Thoracic aorta (tissue), 2 donors: ENCODE measurements around the gene AKIRIN1. TPM values are rescaled to one million over a fixed set of nuclear protein-coding genes. Genes with fewer than 3 reads are reported as not detected.

Source experiments
- ATAC-seq: fragments of 150-250 bp; one replicate; pipeline ENCODE4 v1.8.0; 2017; ENCODE audit warnings: low read depth; ENCODE audit not compliant: insufficient number of reproducible peaks, low FRiP score
- DNase-seq: peaks from one replicate; pipeline ENCODE4 v3.0.0-alpha.2; 2020; ENCODE audit warnings: low spot score
- H3K27ac ChIP-seq, 2 donors: fragments of 200-600 bp; sonication (generic); 1 replicate in 1 of 2; 2 replicates in 1 of 2; pipeline ENCODE4 v1.5.1; 2016; ENCODE audit warnings: mild to moderate bottlenecking in 2 of 2, moderate library complexity in 2 of 2
- H3K27me3 ChIP-seq: fragments of 200-600 bp; sonication (generic); replicated peaks from 2 replicates; pipeline ENCODE4 v1.6.0; 2016; ENCODE audit warnings: mild to moderate bottlenecking; ENCODE audit not compliant: insufficient read depth
- H3K36me3 ChIP-seq: fragments of 200-600 bp; sonication (generic); one replicate; pipeline ENCODE4 v1.5.1; 2016
- H3K4me1 ChIP-seq, 2 donors: fragments of 200-600 bp; sonication (generic); 1 replicate in 1 of 2; 2 replicates in 1 of 2; pipeline versions ENCODE4 v1.5.1 to v1.6.0; 2016; ENCODE audit warnings: low read depth in 2 of 2, mild to moderate bottlenecking in 1 of 2; ENCODE audit not compliant: control insufficient read depth in 1 of 2
- H3K4me3 ChIP-seq: fragments of 200-600 bp; sonication (generic); 2 replicates; pipeline ENCODE4 v1.5.1; 2016; ENCODE audit warnings: mild to moderate bottlenecking
- H3K9me3 ChIP-seq: fragments of 200-600 bp; sonication (generic); 2 replicates; pipeline ENCODE4 v1.5.1; 2016
- CTCF ChIP-seq: fragments of 200-600 bp; sonication (generic); IDR thresholded peaks from one replicate; pipeline ENCODE4 v1.5.1; 2019; ENCODE audit warnings: antibody characterized with exemption
- total RNA-seq, 2 donors: library from RNA; depleted of rRNA; stranded (reverse); fragments of >200 nt; gene quantifications; one replicate each; pipeline versions ENCODE4 v1.1.0 to v1.2.3, GENCODE V29; 2016

AKIRIN1 gene
- total RNA-seq, 2 donors from 2014 or later: 45.8 to 47.8 TPM

DNA sequence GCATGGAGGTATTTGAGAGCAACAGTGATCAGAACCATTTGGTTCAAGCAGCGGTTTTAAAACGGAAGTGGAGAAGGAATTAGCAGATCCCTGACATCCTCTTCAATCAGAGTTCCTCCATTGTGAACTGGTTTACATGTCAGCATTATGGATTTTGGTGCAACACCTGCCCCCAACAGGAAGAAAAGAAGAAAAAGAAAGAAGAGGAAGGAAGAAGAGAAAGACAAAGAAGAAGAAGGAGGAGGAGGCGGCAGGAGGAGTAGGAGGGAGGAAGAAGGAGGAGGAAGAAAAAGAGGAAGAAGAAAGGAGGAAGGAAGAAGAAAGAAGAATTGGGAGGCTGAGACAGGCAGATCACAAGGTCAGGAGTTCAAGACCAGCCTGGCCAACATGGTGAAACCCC is 52.4 kb downstream of the AKIRIN1 start:
- DNase-seq (no peak), ATAC-seq (no peak)
- Histone ChIP-seq H3K4me3 (no peak overlapping the region), H3K27me3 (no peaks in the 10 kb centered on the region), H3K36me3 (peaks cover 20% of the 10 kb centered on the region), H3K4me1 (peaks cover 5 to 10% of the 10 kb centered on the region in 2 donors), H3K27ac (no peak overlapping the region), H3K9me3 (no peaks in the 10 kb centered on the region)
- no peak for TF ChIP-seq CTCF

GRCh38 chr1:39044762-39045161 is 53.7 kb downstream of the AKIRIN1 start:
- Histone ChIP-seq H3K4me1 (peaks cover 5 to 10% of the 10 kb centered on the region in 2 donors), H3K27me3 (no peaks in the 10 kb centered on the region), H3K27ac (no peak overlapping the region), H3K36me3 (peaks cover 20% of the 10 kb centered on the region), H3K4me3 (no peak overlapping the region), H3K9me3 (no peaks in the 10 kb centered on the region)
- no peak for ATAC-seq
- TF ChIP-seq CTCF: no peak
- DNase-seq: no peak

GRCh38 chr1:39045231-39045630 is 54.2 kb downstream of the AKIRIN1 start:
- Histone ChIP-seq H3K27me3 (no peaks in the 10 kb centered on the region), H3K27ac (no peak overlapping the region), H3K4me1 (peaks cover 5 to 10% of the 10 kb centered on the region in 2 donors), H3K4me3 (no peak overlapping the region), H3K36me3 (peaks cover 20% of the 10 kb centered on the region), H3K9me3 (no peaks in the 10 kb centered on the region)
- ATAC-seq: no peak
- DNase-seq: no peak
- TF ChIP-seq CTCF: no peak

DNA sequence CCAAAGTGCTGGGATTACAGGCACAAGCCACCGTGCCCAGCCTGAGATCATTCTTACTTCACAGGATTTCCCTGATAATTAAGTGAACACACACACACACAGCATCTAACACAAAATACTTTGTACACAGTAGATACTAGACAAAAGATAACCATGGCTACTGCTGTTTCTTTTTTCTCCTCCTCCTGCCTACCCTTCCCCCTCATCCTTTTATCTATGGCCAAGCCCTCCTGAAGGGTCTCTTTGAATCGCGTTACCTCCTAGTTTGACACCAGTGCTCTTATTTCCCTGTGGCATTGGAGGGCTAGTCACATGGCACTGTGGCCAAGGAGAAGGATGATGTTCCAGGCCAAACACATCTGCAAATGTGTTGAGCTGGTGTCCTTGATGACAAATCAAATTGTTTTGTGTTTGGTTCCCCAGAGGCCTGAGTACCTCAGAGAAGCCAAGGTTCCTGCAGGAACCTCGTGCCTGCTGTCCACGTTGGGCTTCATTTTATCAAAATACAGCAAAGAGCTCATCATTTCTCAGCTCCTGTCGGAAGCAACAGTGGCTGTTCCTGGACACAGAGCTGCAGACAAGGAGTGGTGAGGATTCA is 55.6 kb downstream of the AKIRIN1 start:
- H3K9me3 ChIP-seq: no peaks in the 10 kb centered on the region
- TF ChIP-seq CTCF: no peak
- DNase-seq (no peak), ATAC-seq (no peak)
- peak overlapping the region; percentile 68 to 72 for H3K27ac ChIP-seq
- H3K36me3 ChIP-seq: peaks cover 20% of the 10 kb centered on the region
- peaks cover 5 to 10% of the 10 kb centered on the region in 2 donors for H3K4me1 ChIP-seq
- no peak overlapping the region for H3K4me3 ChIP-seq
- H3K27me3 ChIP-seq: no peaks in the 10 kb centered on the region

DNA sequence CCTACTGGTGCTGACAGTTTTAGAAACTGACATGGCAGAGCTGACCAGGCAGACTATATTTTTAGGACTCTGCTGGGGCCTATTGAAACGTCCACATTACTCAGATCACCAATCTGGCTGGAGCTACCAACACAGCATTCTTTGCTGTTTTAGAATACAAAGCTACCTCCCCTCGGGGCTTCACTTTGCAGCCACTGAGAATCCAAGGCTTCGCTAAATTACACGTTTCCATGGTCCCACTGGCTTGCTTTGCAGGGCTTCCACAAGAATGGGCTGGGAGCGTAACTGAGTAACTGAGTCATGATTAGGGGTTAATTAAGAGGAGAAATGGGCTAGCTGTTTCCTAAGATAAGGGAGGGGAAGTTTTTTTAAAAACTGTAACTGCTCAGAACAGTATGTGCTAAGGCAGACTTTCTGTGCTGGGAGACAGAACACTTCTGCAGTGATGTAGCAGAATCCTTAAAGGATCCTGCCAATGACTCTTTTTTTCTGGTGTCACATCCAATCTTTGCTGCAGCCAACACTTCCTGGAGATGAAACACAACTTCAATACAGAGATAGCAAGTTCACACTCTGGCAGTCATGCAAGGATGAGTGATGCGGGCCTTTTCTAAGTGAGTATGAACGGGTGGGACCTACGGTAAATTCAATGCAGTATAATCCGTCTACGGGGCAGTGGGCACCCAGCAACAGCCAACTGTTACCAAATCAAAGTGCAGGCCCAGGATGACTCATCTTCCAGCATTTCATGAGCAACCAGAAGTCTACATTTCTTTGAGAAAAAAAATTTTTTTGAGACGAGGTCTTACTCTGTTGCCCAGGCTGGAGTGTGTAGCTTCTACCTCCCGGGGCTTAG is 56.5 kb downstream of the AKIRIN1 start:
- Histone ChIP-seq H3K36me3 (peaks cover 13% of the 10 kb centered on the region), H3K27me3 (no peaks in the 10 kb centered on the region), H3K9me3 (no peaks in the 10 kb centered on the region), H3K27ac (peak overlapping the region; percentile 68 to 72), H3K4me3 (no peak overlapping the region), H3K4me1 (peaks cover 5 to 10% of the 10 kb centered on the region in 2 donors)
- peak; percentile 22 for DNase-seq
- no peak for TF ChIP-seq CTCF
- ATAC-seq: peak; percentile 75
